SKM-1 (cell line): ENCODE measurements around the gene DAB2.

Experiments
- DNase-seq: peaks from one replicate; lab custom pipeline; 2025; ENCODE audit not compliant: unreplicated experiment; lab: John Stamatoyannopoulos, UW

The DAB2 gene

DNA sequence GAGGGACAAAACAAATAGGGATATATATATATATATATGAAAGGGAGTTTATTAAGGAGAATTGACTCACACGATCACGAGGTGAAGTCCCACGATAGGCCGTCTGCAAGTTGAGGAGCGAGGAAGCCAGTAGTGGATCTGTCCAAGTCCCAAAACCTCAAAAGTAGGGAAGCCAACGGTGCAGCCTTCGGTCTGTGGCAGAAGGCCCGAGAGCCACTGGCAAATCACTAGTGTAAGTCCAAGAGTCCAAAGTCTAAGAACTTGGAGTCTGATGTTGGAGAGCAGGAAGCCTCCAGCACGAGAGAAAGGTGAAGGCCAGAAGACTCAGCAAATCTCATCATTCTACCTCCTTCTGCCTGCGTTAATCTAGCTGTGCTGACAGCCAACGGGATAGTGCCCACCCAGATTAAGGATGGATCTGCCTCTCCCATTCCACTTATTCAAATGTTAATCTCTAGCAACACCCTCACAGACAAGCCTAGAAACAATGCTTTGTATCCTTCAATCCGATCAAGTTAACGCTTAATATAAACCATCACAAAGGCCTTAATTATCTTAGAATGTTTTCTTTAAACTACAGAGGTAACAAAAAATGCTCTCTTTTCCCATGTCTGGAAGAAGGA is 23.8 kb upstream of the DAB2 start:
- DNase-seq = no peak

GRCh38 chr5:39447968-39448367 is 23.2 kb upstream of the DAB2 start:
- no peak for DNase-seq

GRCh38 chr5:39447059-39447458 is 22.3 kb upstream of the DAB2 start:
- DNase-seq = no peak

- no peak for DNase-seq
These were observed 21.5 kb upstream of the DAB2 start for GRCh38 chr5:39446231-39446630.

GRCh38 chr5:39443911-39444310 is 19.1 kb upstream of the DAB2 start:
- no peak for DNase-seq

DNA sequence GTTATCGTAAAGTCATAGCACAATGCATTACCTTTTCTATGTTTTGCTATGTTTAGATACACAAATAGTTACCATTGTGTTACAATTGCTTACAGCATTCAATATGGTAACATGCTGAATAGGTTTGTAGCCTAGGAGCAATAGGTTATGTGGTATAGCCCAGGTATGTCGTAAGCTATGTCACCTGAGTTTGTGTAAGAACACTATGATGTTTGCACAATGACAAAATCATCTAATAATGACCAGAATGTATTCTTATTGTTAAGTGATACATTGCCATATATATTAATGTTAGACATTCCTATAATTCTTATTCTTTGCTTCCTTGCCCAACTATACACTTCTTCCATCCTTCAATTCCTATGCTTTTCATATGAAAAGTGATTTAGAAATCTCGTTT is 18.2 kb upstream of the DAB2 start:
- DNase-seq = no peak

GRCh38 chr5:39441838-39442237 is 17.1 kb upstream of the DAB2 start:
- DNase-seq = no peak

GRCh38 chr5:39440958-39441624 is 16.3 kb upstream of the DAB2 start:
- DNase-seq = no peak

DNA sequence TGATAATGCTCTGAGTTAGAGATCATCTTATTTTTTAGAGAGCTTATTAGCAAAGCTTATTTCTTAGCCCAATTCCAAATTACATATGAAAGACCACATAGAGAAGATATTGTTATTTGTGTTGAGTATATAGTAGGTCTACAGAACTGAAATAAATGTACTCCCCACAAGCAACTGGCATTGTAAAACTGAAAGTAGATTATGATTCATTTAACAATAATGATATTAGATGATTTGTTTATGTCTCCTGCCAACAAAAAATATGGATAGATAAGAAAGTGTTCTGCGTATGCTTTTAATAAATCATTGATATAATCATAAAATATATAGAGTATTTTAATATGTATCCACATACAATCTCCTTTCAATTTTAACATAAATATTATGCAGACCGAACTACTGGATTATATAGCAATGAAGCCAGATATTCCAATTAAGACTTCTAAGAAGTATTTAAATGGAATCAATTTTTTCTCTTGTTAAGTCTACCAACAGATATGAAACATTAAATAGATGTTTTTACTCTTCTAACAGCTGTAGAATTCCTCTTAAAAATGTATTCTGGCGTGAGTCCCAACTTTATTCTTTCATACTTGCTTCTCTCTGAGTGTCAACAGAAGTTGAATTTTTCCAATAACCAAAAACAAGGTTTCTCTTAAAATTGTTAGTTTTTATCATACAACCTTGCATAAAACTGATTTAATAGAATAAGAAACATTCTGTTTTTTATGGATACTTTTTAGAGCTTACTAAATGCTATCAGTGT is 15.6 kb upstream of the DAB2 start:
- DNase-seq = no peak

GRCh38 chr5:39439582-39440162 is 14.9 kb upstream of the DAB2 start:
- DNase-seq = no peak

- DNase-seq = no peak
These were observed 12.7 kb upstream of the DAB2 start for GRCh38 chr5:39437467-39437866.

GRCh38 chr5:39433848-39434247 is 9.1 kb upstream of the DAB2 start:
- no peak for DNase-seq

DNA sequence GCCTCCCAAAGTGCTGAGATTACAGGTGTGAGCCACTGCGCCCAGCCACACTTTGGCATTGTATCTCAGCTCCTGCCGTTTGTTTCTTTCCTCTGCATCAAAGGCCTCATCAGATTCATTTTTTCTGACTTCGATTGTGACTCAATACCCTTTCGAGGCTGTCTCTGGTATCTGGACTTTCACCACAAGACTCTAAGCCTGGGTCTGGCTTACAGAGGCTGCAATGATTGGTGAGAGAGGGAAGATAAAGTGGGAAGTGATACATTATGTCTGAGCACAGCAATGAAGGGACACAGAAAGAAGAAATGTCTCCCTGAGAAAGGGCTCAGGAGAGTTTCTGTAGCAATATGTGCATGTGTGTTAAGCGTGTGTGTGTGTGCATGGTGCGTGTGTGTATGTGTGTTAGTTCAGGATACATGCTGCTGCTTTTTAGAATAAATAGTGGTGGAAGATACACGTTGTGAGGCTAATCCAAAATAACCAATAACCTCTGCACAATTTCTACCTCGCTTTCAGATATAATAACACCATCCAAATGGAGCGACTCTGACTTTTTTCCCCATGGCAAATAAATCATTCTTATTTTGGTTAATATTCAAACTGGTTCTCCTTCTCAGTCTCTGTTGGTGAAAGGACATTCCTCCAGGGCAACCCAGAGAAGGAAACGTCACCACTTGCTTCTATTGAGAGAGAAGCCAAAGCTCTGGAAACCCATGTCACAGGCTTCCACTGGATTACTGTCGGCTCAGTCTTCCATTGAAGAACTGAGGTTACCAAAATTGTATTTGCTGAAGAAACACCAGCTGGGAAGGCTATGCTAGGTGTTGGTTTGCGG is 8.1 kb upstream of the DAB2 start:
- no peak for DNase-seq

- DNase-seq = no peak
These were observed 5.7 kb upstream of the DAB2 start for GRCh38 chr5:39430461-39430860.

GRCh38 chr5:39428640-39429039 is 3.9 kb upstream of the DAB2 start:
- DNase-seq = no peak

DNA sequence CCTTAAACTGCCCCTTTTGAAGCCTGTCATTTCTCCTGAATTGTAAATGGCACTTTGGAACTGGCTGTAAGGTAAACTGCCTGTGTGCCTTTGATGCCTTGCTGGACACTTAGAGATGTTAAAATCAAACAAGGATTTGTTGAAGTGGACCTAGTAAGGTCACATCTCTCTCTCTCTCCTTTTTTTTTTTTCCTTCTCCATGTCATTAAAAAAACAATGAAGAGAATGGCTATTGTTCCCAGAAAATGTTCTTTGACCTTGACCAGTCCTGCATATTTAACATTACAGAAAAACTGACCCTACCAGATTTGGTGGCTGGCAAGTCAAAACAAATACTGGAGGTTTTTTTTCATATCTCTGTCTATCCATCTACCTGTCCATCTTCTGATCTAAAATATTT is 2.9 kb upstream of the DAB2 start:
- DNase-seq = no peak

DNA sequence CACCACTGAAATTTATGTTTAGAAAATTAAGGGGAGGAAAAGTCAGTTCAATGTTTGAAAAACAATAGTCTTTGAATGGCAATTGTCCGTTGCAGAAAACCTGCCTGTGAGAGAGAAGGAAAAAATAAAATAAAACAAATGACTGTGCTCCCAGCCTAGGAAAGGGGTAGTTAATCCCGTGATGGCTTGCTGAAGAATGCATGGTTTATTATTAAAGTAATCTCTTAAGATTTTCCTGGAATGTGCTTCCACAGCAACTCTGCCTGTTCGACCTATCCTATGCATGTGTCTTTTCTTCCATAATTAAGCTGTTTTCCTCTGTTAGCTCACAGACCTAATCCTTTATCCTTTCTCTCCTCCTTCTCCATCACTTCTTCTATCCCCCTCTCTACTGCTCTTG is 2.4 kb upstream of the DAB2 start:
- no peak for DNase-seq

- no peak for DNase-seq
These were observed 1.9 kb upstream of the DAB2 start for GRCh38 chr5:39426746-39427105.

GRCh38 chr5:39426051-39426745 is 1.4 kb upstream of the DAB2 start:
- DNase-seq = no peak

- DNase-seq = no peak
These were observed 1.4 kb downstream of the DAB2 start for GRCh38 chr5:39423331-39423751.
